Mucosa of stomach (tissue), 1 donor: ENCODE data around the gene MAP3K13.
"Not testable (repeated sequence)": the region's sequence is repeated elsewhere in the genome, so short reads cannot be mapped to it uniquely, and the experiment has no call there.

Source experiments
- H3K27me3 ChIP-seq: one replicate; pipeline ENCODE4 v1.7.0; 2013; ENCODE audit warnings: mild to moderate bottlenecking, low read length; ENCODE audit not compliant: control insufficient read depth, insufficient read depth
- H3K36me3 ChIP-seq: one replicate; pipeline ENCODE4 v1.7.0; 2013; ENCODE audit warnings: low read length; ENCODE audit not compliant: control insufficient read depth, insufficient read depth
- H3K4me1 ChIP-seq: one replicate; pipeline ENCODE4 v1.7.0; 2013; ENCODE audit warnings: mild to moderate bottlenecking, low read length; ENCODE audit not compliant: control insufficient read depth, insufficient read depth
- H3K4me3 ChIP-seq: one replicate; pipeline ENCODE4 v1.7.0; 2013; ENCODE audit warnings: low read length
- H3K9ac ChIP-seq: one replicate; pipeline ENCODE4 v1.7.0; 2013; ENCODE audit warnings: mild to moderate bottlenecking, low read length, moderate library complexity
- H3K9me3 ChIP-seq: one replicate; pipeline ENCODE4 v1.7.0; 2013; ENCODE audit warnings: mild to moderate bottlenecking, low read length, moderate library complexity; ENCODE audit not compliant: control insufficient read depth
- donor health status: Pancreatic carcinoma.

MAP3K13 gene

GRCh38 chr3:185439745-185440466 lies 77.0 kb downstream of the MAP3K13 start:
- H3K4me3 ChIP-seq = no peak overlapping the region
- no peaks in the 10 kb centered on the region for H3K9me3 ChIP-seq
- no peaks in the 10 kb centered on the region for H3K36me3 ChIP-seq
- H3K9ac ChIP-seq = no peak overlapping the region
- no peaks in the 10 kb centered on the region for H3K4me1 ChIP-seq
- no peaks in the 10 kb centered on the region for H3K27me3 ChIP-seq

DNA sequence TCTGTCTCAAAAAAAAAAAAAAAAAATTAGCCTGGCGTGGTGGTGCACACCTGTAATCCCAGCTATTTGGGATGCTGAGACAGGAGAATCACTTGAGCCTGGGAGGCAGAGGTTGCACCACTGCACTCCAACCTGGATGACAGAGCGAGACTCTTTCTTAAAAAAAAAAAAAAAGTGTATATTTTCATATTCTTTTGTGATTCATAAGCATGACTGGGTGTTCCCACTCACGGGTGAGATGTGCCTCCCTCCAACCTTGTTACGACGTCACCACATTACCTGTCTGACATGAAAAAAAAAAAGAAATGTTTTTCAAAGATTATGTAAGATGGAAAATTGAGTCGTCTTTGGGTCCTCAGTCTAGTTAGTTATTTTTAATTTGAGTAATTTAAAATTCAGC lies 79.1 kb downstream of the MAP3K13 start:
- H3K4me1 ChIP-seq = no peaks in the 10 kb centered on the region
- H3K27me3 ChIP-seq = no peaks in the 10 kb centered on the region
- H3K4me3 ChIP-seq = no peak overlapping the region
- no peak overlapping the region for H3K9ac ChIP-seq
- no peaks in the 10 kb centered on the region for H3K9me3 ChIP-seq
- no peaks in the 10 kb centered on the region for H3K36me3 ChIP-seq

DNA sequence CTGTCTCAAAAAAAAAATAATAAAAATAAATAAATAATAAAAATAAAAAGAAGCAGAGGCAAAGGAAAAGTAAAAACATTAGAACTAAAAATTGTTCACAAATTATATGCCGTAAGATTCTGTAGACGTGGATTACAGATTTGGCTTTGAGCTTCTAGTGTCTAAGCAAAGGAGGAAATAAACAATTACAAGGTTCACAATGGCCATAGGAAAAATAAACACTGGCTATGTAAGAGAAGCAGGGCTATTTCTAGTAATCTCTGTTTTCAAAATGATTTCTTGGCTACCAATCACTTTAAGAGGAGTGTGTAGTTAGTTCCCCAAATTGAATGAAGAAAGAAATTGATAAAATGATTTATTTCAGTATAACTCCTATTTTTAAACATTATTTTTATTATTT lies 81.4 kb downstream of the MAP3K13 start:
- Histone ChIP-seq H3K36me3 (no peaks in the 10 kb centered on the region), H3K9ac (no peak overlapping the region), H3K4me1 (no peaks in the 10 kb centered on the region), H3K9me3 (no peaks in the 10 kb centered on the region), H3K27me3 (no peaks in the 10 kb centered on the region), H3K4me3 (no peak overlapping the region)

DNA sequence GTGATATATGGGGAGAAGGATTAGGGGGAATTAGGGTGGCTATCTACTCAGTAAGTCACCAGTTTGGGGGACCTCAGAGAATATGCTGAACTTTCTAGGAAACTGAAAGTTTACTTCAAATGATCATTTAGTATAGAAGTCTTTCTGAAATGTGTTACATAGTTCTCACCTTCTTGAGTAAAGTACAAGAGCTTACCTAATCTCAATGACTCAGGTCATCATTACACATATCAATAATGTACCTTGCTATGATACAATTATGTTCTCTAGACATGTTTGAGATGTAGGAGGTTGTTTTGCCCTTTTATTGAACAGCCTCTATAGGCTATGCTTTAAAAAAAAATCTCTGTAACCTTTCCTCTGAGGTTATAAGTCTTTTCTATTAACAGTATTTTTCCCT lies 85.2 kb downstream of the MAP3K13 start:
- Histone ChIP-seq H3K4me1 (no peaks in the 10 kb centered on the region), H3K36me3 (no peaks in the 10 kb centered on the region), H3K9me3 (no peaks in the 10 kb centered on the region), H3K4me3 (no peak overlapping the region), H3K9ac (no peak overlapping the region), H3K27me3 (no peaks in the 10 kb centered on the region)

- not testable (repeated sequence) for H3K4me3 ChIP-seq, H3K36me3 ChIP-seq, H3K9me3 ChIP-seq, H3K27me3 ChIP-seq, H3K9ac ChIP-seq, H3K4me1 ChIP-seq
Measured at GRCh38 chr3:185451432-185451831, 88.5 kb downstream of the MAP3K13 start.

GRCh38 chr3:185457376-185457775 lies 94.4 kb downstream of the MAP3K13 start:
- Histone ChIP-seq H3K9me3 (no peaks in the 10 kb centered on the region), H3K4me3 (no peak overlapping the region), H3K4me1 (no peaks in the 10 kb centered on the region), H3K27me3 (no peaks in the 10 kb centered on the region), H3K36me3 (no peaks in the 10 kb centered on the region), H3K9ac (no peak overlapping the region)

- Histone ChIP-seq H3K27me3 (no peaks in the 10 kb centered on the region), H3K4me1 (no peaks in the 10 kb centered on the region), H3K9ac (no peak overlapping the region), H3K9me3 (no peaks in the 10 kb centered on the region), H3K4me3 (no peak overlapping the region), H3K36me3 (no peaks in the 10 kb centered on the region)
Measured at GRCh38 chr3:185460309-185460708, 97.4 kb downstream of the MAP3K13 start.

DNA sequence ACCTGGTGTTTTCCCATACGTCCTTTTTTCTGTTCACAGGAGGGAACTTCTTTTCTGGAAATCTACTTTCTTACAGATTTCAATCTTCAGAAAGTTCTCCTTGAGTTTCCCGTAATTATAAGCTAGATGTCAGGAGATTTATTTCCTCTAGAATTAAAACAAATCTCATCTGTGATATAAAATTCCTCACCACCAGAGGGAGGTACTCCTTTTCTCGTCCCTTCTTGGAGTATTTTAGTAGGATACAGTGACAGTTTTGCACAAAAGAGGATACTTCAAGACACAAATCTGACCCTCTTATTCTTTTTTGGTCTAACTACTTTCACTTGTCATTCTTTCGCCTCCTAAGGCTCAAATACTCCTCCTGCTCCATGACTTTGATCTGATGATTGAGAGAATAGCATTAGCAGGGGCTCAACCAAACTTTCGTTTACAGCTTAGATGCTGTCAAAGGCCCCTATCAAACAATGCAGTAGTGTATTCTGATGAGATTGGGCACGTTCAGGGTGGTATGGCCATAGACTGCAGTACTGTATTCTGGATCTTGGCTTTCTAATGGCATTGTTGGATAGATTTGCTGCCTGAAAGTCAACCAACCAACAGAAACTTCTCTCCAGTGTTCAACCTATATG lies 97.9 kb downstream of the MAP3K13 start:
- H3K9ac ChIP-seq = no peak overlapping the region
- H3K4me3 ChIP-seq = no peak overlapping the region
- no peaks in the 10 kb centered on the region for H3K9me3 ChIP-seq
- no peaks in the 10 kb centered on the region for H3K4me1 ChIP-seq
- H3K27me3 ChIP-seq = no peaks in the 10 kb centered on the region
- H3K36me3 ChIP-seq = peaks cover 3% of the 10 kb centered on the region

GRCh38 chr3:185465471-185465870 lies 102.5 kb downstream of the MAP3K13 start:
- no peak overlapping the region for H3K9ac ChIP-seq
- no peaks in the 10 kb centered on the region for H3K27me3 ChIP-seq
- H3K36me3 ChIP-seq = peaks cover 8% of the 10 kb centered on the region
- H3K4me3 ChIP-seq = no peak overlapping the region
- no peaks in the 10 kb centered on the region for H3K9me3 ChIP-seq
- H3K4me1 ChIP-seq = no peaks in the 10 kb centered on the region

DNA sequence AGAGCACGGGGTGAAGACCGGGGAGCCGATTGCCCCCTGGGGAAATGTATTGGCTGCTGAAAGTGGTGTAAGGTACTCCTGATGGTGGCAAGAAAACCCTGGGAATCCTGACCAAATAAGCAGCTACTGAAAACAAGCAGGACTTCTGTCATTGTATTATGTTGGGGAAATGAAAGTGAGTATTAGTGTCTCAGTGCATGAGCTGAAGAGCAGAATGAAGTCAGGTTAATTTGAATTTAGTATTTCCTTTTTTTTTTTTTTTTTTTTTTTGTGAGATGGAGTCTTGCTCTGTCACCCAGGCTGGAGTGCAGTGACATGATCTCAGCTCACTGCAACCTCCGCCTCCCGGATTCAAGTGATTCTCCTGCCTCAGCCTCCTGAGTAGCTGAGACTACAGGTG lies 103.2 kb downstream of the MAP3K13 start:
- H3K9ac ChIP-seq, H3K36me3 ChIP-seq, H3K27me3 ChIP-seq, H3K4me3 ChIP-seq, H3K9me3 ChIP-seq, H3K4me1 ChIP-seq: not testable (repeated sequence)

GRCh38 chr3:185469542-185469941 lies 106.6 kb downstream of the MAP3K13 start:
- Histone ChIP-seq H3K9ac (no peak overlapping the region), H3K27me3 (no peaks in the 10 kb centered on the region), H3K4me1 (no peaks in the 10 kb centered on the region), H3K9me3 (no peaks in the 10 kb centered on the region), H3K36me3 (peaks cover 8% of the 10 kb centered on the region), H3K4me3 (no peak overlapping the region)

DNA sequence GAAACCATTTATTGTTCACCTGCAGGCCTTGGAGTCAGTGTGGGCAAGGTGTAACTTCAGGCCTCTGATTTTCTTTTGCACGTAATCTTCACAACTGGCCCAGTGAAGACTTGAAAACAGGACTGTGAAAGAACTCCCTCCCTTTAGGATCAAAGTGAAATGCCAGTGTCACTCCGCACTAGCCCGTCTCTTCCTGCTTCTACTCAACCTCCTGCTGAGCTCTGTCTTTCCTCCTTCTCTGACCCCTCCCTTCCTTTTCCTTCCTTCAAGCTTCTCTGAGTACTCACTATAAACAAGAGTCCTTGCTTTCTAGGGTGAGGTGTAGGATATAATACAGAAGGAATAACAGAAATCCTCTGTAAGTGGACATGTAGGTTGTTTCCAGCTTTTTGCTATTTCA lies 107.4 kb downstream of the MAP3K13 start:
- Histone ChIP-seq H3K27me3 (no peaks in the 10 kb centered on the region), H3K4me1 (no peaks in the 10 kb centered on the region), H3K9ac (no peak overlapping the region), H3K9me3 (no peaks in the 10 kb centered on the region), H3K4me3 (no peak overlapping the region), H3K36me3 (peaks cover 8% of the 10 kb centered on the region)
